Amniotic stem cell (primary cell): ENCODE results near the gene CPLANE2.
"Not testable (repeated sequence)": the region's sequence is repeated elsewhere in the genome, so short reads cannot be mapped to it uniquely, and the experiment has no call there.

Experiments
- DNase-seq: peaks from one replicate; lab custom pipeline; 2025; lab: John Stamatoyannopoulos, UW

Gene CPLANE2

GRCh38 chr1:16248603-16249516, 11.9 kb upstream of the CPLANE2 start:
- DNase-seq: no peak

DNA sequence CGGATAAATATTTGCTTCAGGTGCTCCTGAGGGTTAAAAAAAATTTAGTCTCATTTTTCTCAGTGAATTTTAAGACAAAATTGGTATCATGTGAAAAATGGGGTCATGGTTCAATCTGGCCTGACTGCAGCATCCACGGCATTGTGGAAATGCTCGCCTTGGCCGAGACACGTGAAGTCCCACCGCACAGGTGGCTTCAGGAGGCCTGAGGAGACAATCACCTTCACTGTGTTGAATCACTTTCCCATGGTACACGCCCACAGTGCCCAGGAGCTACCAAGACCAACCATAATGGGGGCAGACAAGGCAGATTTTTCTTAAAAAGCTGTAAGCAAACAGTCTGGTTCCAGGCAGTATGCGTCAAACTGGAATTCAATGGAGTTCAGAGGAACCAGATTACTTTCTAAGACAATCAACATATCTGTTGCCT, 11.0 kb upstream of the CPLANE2 start:
- DNase-seq: no peak

GRCh38 chr1:16247441-16247840, 10.5 kb upstream of the CPLANE2 start:
- no peak for DNase-seq

- no peak for DNase-seq
Measured at GRCh38 chr1:16246961-16247360, 10.0 kb upstream of the CPLANE2 start.

- not testable (repeated sequence) for DNase-seq
Measured at GRCh38 chr1:16246239-16246638, 9.3 kb upstream of the CPLANE2 start.

DNA sequence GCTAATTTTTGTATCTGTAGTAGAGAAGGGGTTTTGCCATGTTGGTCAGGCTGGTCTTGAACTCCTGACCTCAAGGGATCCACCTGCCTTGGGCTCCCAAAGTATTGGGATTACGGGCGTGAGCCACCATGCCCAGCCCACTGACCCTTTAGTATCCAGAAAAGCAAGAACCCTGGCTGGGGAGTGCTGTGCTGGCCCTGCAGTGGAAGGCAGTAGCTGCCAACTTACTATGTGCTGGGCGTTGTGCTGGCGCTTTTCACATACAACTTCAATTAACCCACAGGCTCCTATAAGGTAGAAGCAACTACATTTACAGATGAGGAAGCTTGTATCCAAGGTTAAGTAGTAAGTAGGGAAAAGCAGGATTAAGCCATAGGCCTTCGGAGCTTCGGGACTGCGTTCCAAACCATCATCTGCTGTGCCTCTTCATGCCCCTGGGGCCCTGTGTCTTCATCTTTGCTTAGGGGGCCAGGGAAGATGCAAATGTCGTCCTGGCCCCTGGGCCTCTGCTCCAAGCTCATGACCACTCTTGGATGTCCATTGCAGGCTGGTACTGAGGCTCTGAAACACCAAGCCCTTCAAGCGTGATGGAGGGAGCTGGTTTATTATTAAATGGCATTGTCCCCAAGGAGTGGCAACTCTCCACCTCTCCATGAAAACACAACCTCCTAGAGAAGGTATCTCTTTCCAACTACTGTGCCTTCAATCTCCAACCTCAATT, 8.7 kb upstream of the CPLANE2 start:
- no peak for DNase-seq

- no peak for DNase-seq
Measured at GRCh38 chr1:16244650-16245285, 7.8 kb upstream of the CPLANE2 start.

DNA sequence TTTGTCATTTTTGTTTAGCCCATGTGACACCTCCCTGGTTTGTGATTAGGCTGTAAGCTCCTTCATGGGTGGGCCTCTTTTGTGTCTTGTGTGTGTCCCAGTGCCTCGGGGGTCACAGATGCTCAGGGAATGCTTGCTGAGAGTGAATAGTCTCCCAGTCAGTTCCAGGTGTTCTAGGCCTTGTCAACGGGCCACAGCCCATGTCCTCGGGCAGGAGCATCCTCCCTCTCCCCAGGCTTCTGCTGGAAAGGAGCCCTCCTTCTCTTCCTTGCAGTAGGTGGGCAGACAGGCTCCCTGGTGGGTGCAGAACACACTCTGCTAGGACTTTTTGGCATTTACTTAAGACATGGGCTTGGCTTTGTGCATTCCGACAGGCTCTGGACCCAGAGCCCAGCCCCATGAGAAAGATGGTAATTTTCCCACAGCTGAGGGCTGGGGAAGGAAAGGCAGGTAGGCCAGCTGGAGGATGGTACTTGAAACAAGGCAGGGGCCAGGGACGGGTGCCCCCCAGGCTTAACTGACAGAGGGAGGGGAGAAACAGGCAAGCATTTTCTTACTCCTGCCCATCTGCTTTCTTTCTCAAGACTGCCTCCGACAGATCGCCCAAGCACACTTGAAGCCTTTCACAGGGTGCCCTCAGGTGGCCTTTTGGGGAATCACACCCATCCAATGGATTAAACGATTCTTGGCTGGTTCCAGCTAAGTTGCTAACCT, 7.1 kb upstream of the CPLANE2 start:
- peak; percentile 45 for DNase-seq

GRCh38 chr1:16243215-16243610, 6.2 kb upstream of the CPLANE2 start:
- DNase-seq: no peak

DNA sequence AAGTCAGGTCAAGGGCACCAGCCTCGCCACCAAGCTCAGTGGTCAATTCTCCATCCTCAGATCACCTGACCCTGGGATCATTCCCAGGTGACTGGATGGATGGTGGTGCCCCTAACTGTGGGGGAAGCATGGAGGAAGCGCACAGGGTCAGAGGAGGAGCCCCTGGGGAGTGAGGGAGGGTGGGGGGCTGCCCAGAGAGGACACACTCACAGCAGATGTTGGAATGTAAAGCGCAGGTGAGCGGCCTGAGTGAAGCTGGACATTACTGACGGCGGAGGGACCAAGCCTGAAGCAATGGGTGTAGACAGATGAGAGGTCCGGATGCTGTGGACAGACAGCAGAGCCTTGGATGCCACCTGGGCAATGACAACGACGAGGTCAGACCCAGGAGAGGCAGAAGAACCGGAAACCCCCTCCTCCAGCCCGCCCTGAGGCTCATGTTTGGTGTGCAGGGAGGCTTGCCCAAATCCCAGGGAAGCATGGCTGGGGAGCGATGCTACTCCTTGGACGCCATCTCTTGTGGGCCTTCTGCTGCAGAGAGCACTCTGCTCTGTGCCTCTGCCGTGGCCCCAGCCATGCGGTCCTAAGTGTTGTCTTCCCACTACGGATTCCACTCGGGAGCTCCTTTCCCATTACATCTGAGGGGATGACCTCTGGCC, 5.7 kb upstream of the CPLANE2 start:
- no peak for DNase-seq

GRCh38 chr1:16241221-16241708, 4.3 kb upstream of the CPLANE2 start:
- no peak for DNase-seq

GRCh38 chr1:16239972-16240491, 3.0 kb upstream of the CPLANE2 start:
- DNase-seq: no peak

GRCh38 chr1:16237343-16237830, 404 bp upstream of the CPLANE2 start:
- DNase-seq: no peak

DNA sequence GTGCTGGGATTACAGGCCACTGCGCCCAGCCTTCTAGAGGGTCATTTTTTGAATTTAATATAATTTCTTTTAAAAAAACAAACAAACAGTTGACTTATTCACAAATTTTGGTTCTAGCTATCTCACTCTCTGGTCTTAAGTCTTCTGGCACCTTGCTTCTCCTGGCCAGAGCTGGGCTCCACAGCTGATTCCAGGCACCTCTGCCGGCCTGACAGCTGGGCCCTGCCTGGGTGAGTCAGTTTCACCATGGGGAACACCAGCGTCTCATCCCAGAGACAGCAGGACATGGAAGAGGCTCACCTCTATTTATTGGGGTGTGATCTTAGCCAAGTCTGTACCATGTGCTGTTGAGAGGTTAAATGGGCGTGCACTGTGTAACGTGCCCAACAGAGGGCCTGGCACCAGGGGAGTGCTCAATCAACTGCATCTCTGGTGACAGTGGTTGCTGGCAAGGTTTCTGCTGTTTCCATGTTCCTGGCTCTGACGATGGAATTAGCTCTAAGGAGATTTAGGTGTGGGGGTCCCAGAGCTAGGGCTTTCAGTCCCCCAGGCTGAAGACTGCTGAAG, 956 bp downstream of the CPLANE2 start:
- DNase-seq: no peak

DNA sequence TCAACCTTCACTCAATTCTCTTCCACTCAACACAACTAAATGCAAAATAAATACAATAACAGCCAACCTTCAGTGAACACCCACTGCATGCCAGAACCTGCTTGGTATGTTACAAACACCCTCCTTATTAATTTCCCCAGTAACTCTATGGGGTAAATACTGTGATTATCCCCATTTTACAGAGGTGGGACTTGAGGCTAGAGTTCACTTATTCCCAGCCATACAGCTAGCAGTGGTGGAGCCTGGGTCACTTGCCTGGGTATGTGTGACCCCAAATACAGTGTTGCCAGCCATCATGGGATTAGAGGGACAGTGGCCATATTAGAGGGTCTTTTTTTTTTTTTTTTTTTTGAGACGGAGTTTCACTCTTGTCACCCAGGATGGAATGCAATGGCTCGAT, 1.6 kb downstream of the CPLANE2 start:
- DNase-seq: no peak

GRCh38 chr1:16233431-16233830, 3.6 kb downstream of the CPLANE2 start:
- no peak for DNase-seq

DNA sequence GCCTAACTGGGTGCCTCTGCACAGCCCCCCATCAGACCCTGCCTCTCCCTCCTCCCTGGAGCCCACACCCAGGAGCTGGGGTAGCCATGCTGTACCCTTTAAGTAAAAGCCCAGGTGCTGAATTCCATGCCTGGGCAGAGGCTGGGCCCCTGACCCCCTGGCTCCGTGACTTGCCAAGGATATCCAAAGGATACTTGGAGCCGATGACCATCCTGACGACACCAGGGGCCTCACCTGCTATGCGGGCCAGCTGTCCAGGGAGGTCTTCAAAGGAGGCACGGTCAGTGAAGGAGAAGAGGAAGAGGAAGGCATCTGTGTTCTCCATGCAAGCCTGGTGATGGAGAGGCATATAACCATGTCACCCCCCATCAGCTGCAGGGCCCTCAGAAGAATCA, 4.7 kb downstream of the CPLANE2 start:
- DNase-seq: no peak

DNA sequence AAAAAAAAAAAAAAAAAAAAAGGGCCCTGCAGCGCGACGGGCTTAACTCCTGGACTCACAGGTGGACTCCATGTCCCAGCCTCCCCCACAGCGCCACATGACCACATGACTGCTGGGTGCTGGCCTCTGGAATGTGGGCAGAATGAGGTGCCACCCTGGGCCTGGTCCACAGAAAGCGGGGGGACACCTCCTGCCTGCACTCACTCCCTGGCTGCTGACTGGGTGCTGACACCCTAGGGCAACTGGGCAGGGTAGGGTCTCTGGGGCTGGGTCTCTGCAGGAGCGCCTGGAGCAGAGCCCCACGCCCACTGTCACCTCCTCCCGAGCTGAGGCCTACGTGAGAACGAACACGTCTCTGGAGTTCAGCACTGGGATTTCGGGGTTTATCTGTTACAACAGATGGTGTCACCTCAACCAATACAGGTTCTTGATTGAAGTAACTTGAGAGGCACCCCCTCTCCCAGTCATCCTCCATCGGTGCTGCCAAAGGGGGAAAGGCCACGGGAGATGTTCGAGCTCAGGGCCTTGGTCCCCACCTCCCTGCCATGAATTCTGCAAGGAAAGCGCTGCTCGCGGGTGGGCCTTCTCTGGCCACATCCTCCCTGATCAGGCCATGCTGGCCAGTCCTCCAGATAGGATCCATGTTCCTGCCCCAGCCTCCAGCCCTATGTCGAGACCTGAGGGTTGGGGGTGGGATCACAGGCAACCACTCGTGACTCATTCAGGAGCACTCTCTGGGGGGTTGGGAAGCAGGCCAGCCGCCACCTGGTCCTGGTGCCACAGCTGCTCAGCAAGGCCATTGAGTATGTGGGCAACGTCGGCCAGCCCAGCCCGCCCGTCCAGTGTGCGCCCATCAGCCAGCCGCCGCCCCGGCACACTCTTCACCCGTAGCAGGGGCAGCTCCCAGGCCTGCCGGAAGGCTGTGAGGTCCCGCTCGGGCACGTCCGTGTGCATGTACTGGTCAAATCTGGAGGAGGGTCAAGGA, 5.4 kb downstream of the CPLANE2 start:
- no peak for DNase-seq

GRCh38 chr1:16230744-16231143, 6.2 kb downstream of the CPLANE2 start:
- DNase-seq: no peak
